H9 (cell line): ENCODE results near the gene TMEM41B. TPM values are rescaled to one million over a fixed set of nuclear protein-coding genes. Genes with fewer than 3 reads are reported as not detected.
"Not testable (repeated sequence)": the region's sequence is repeated elsewhere in the genome, so short reads cannot be mapped to it uniquely, and the experiment has no call there.

ENCODE experiments used
- DNase-seq: peaks from one replicate; pipeline ENCODE4 v3.0.0-alpha.2; 2017
- H2AFZ ChIP-seq: one replicate; pipeline ENCODE4 v1.6.1; 2013; ENCODE audit warnings: mild to moderate bottlenecking, low read length, control low read depth, moderate library complexity
- H2AK5ac ChIP-seq: 2 replicates; pipeline ENCODE4 v1.6.1; 2013; ENCODE audit warnings: low read length, control low read depth, mixed read lengths; ENCODE audit not compliant: insufficient read length
- H2BK120ac ChIP-seq: one replicate; pipeline ENCODE4 v1.6.1; 2013; ENCODE audit warnings: low read depth, mild to moderate bottlenecking, low read length, control low read depth, inconsistent platforms; ENCODE audit not compliant: poor library complexity, severe bottlenecking
- H2BK12ac ChIP-seq: 2 replicates; pipeline ENCODE4 v1.6.1; 2013; ENCODE audit warnings: low read length, control low read depth, mixed read lengths, low read depth; ENCODE audit not compliant: insufficient read length
- H2BK15ac ChIP-seq: 2 replicates; pipeline ENCODE4 v1.6.1; 2013; ENCODE audit warnings: low read depth, low read length, control low read depth
- H2BK20ac ChIP-seq: one replicate; pipeline ENCODE4 v1.6.1; 2013; ENCODE audit warnings: low read depth, mild to moderate bottlenecking, low read length, control low read depth, inconsistent platforms; ENCODE audit not compliant: poor library complexity, severe bottlenecking
- H2BK5ac ChIP-seq: 2 replicates; pipeline ENCODE4 v1.6.1; 2013; ENCODE audit warnings: low read length, control low read depth, mixed read lengths; ENCODE audit not compliant: insufficient read length
- H3K14ac ChIP-seq: 2 replicates; pipeline ENCODE4 v1.6.1; 2013; ENCODE audit warnings: low read length, control low read depth; ENCODE audit not compliant: insufficient read depth
- H3K18ac ChIP-seq: 2 replicates; pipeline ENCODE4 v1.6.1; 2013; ENCODE audit warnings: low read depth, mild to moderate bottlenecking, mixed read lengths, low read length, control low read depth; ENCODE audit not compliant: insufficient read length
- H3K23ac ChIP-seq: 2 replicates; pipeline ENCODE4 v1.6.1; 2013; ENCODE audit warnings: low read length, control low read depth, mixed read lengths, low read depth; ENCODE audit not compliant: insufficient read length
- H3K23me2 ChIP-seq: 2 replicates; pipeline ENCODE4 v1.6.1; 2013; ENCODE audit warnings: low read depth, mild to moderate bottlenecking, mixed read lengths, low read length, control low read depth; ENCODE audit not compliant: insufficient read length, poor library complexity, severe bottlenecking
- H3K27ac ChIP-seq: 2 replicates; pipeline ENCODE4 v1.5.1; 2013; ENCODE audit warnings: low read length, control low read depth, mixed read lengths, low read depth; ENCODE audit not compliant: insufficient read length
- H3K27me3 ChIP-seq: 2 replicates; pipeline ENCODE4 v1.6.1; 2013; ENCODE audit warnings: low read length, control low read depth, inconsistent platforms; ENCODE audit not compliant: insufficient read depth
- H3K4ac ChIP-seq: 2 replicates; pipeline ENCODE4 v1.6.1; 2013; ENCODE audit warnings: low read depth, mild to moderate bottlenecking, control low read depth, inconsistent platforms, low read length, moderate library complexity
- H3K4me1 ChIP-seq: 2 replicates; pipeline ENCODE4 v1.6.1; 2013; ENCODE audit warnings: low read length, control low read depth, inconsistent platforms; ENCODE audit not compliant: insufficient read depth
- H3K4me2 ChIP-seq: 2 replicates; pipeline ENCODE4 v1.6.1; 2013; ENCODE audit warnings: low read length, control low read depth, mixed read lengths; ENCODE audit not compliant: insufficient read length, insufficient read depth
- H3K56ac ChIP-seq: 2 replicates; pipeline ENCODE4 v1.6.1; 2013; ENCODE audit warnings: low read depth, mild to moderate bottlenecking, mixed read lengths, low read length, control low read depth; ENCODE audit not compliant: insufficient read length
- H3K79me1 ChIP-seq: 2 replicates; pipeline ENCODE4 v1.6.1; 2013; ENCODE audit warnings: low read depth, mild to moderate bottlenecking, moderate library complexity, low read length, control low read depth, inconsistent platforms; ENCODE audit not compliant: insufficient read depth, poor library complexity, severe bottlenecking
- H3K79me2 ChIP-seq: 2 replicates; pipeline ENCODE4 v1.6.1; 2013; ENCODE audit warnings: low read length, control low read depth, inconsistent platforms; ENCODE audit not compliant: insufficient read depth
- H3K9ac ChIP-seq: 2 replicates; pipeline ENCODE4 v1.6.1; 2013; ENCODE audit warnings: low read length, control low read depth, mixed read lengths; ENCODE audit not compliant: insufficient read length; ENCODE audit errors: extremely low read depth
- H3K9me3 ChIP-seq: one replicate; pipeline ENCODE4 v1.6.1; 2013; ENCODE audit warnings: low read depth, low read length, inconsistent platforms; ENCODE audit not compliant: control insufficient read depth
- H3T11ph ChIP-seq: one replicate; pipeline ENCODE4 v1.6.1; 2013; ENCODE audit warnings: mild to moderate bottlenecking, low read length, control low read depth, inconsistent platforms
- H4K20me1 ChIP-seq: one replicate; pipeline ENCODE4 v1.6.1; 2013; ENCODE audit not compliant: control insufficient read depth, insufficient read length, insufficient read depth
- H4K5ac ChIP-seq: 2 replicates; pipeline ENCODE4 v1.6.1; 2013; ENCODE audit warnings: low read depth, mild to moderate bottlenecking, mixed read lengths, low read length, control low read depth; ENCODE audit not compliant: insufficient read length
- H4K8ac ChIP-seq: replicated peaks from 2 replicates; pipeline ENCODE4 v1.6.1; 2013; ENCODE audit warnings: low read length, control low read depth, mixed read lengths, low read depth; ENCODE audit not compliant: insufficient read length
- H4K91ac ChIP-seq: 2 replicates; pipeline ENCODE4 v1.6.1; 2013; ENCODE audit warnings: low read depth, mild to moderate bottlenecking, moderate library complexity, mixed read lengths, low read length, control low read depth; ENCODE audit not compliant: insufficient read length
- H3K27ac Mint-ChIP-seq, 3 experiments: 2 replicates in 2 of 3; 3 replicates in 1 of 3; pipeline ENCODE4 v1.8.0; 2020 to 2021; ENCODE audit warnings: mixed read lengths in 3 of 3, mild to moderate bottlenecking in 1 of 3, moderate library complexity in 1 of 3
- H3K27me3 Mint-ChIP-seq: 2 replicates; pipeline ENCODE4 v1.8.0; 2021; ENCODE audit warnings: low read depth, mild to moderate bottlenecking, moderate library complexity, mixed read lengths
- H3K36me3 Mint-ChIP-seq, 3 experiments: 2 replicates in 2 of 3; 3 replicates in 1 of 3; pipeline ENCODE4 v1.8.0; 2020 to 2021; ENCODE audit warnings: low read depth in 3 of 3, mixed read lengths in 3 of 3; ENCODE audit not compliant: insufficient read depth in 1 of 3
- H3K4me1 Mint-ChIP-seq, 2 experiments: 2 replicates each; pipeline ENCODE4 v1.8.0; 2020; ENCODE audit warnings: mixed read lengths in 2 of 2
- H3K4me3 Mint-ChIP-seq, 2 experiments: 2 replicates in 1 of 2; 3 replicates in 1 of 2; pipeline ENCODE4 v1.8.0; 2020 to 2021; ENCODE audit warnings: mild to moderate bottlenecking in 2 of 2, mixed read lengths in 2 of 2, moderate library complexity in 1 of 2
- H3K9me3 Mint-ChIP-seq, 2 experiments: 2 replicates in 1 of 2; 3 replicates in 1 of 2; pipeline ENCODE4 v1.8.0; 2020; ENCODE audit warnings: mild to moderate bottlenecking in 2 of 2, mixed read lengths in 2 of 2, moderate library complexity in 1 of 2
- WGBS: extraction: QIAGEN DNeasy Blood & Tissue Kit; methylation state at CpG from one replicate; pipeline ENCODE4 v1.1.7; 2013; ENCODE audit warnings: missing lambda C conversion rate, low lambda C conversion rate, mixed read lengths; ENCODE audit not compliant: insufficient read length; ENCODE audit errors: extremely low coverage; 5-methylcytosine and 5-hydroxymethylcytosine counted together
- total RNA-seq: library from RNA; stranded (reverse); gene quantifications from 2 replicates; pipeline ENCODE4 v1.2.1, GENCODE V29; 2021
- TF ChIP-seq, protein P1 (sequence below): fragments of 200-600 bp; sonication (generic); conservative IDR thresholded peaks from 3 replicates; pipeline ENCODE4 v1.8.0; 2021; ENCODE audit warnings: antibody characterized with exemption, mild to moderate bottlenecking

The TMEM41B gene
- total RNA-seq, 1 experiment from 2014 or later = 48.7 TPM

DNA sequence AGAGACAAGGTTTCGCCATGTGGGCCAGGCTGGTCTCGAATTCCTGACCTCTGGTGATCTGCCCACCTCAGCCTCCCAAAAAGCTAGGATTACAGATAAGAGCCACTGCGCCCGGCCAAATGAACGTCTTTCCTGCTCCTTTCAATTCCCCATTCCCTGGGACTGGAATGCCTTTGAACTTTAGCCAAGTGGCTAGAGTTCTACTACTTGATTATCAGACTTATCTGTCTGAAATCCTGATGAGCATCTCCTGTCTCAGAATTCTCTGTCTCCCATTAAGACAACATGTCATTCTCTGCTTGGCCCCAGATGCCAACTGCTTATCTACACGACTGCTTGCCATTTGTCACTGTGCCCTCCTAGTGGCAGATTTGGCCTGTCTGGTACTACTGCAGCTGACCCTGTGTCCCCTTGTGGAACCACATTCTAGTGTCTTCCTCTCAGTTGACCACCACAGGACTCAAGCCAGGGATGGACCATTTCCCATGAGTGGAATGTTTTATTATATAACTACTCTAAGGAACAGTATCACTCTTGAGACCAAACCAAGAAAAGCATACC lies 37.0 kb upstream of the TMEM41B start:
- no peak overlapping the region; a peak in 1 of 7 replicates for H3K27ac Mint-ChIP-seq
- Histone ChIP-seq H2BK12ac (no peak overlapping the region), H3K27ac (no peak overlapping the region), H3K4me2 (no peak overlapping the region), H3K27me3 (no peaks in the 10 kb centered on the region; the same call in 1 of the 2 replicates), H2BK5ac (no peak overlapping the region), H2AK5ac (no peak overlapping the region), H4K5ac (no peak overlapping the region), H3K23ac (no peak overlapping the region), H4K20me1 (no peaks in the 10 kb centered on the region), H3K9ac (no peak overlapping the region), H3K9me3 (no peaks in the 10 kb centered on the region), H3K79me1 (no peaks in the 10 kb centered on the region), H3K23me2 (no peaks in the 10 kb centered on the region), H2BK15ac (no peak overlapping the region), H2BK120ac (no peak overlapping the region), H3K79me2 (no peaks in the 10 kb centered on the region), H2BK20ac (no peak overlapping the region), H3K56ac (no peak overlapping the region), H3T11ph (no peak overlapping the region), H3K4ac (no peak overlapping the region), H3K4me1 (peaks cover 2% of the 10 kb centered on the region), H4K91ac (no peak overlapping the region), H4K8ac (no peak overlapping the region), H3K14ac (no peak overlapping the region), H2AFZ (no peak overlapping the region), H3K18ac (no peak overlapping the region)
- WGBS = no CpG with 5 or more reads among the region's 6 CpGs
- TF ChIP-seq, protein P1, sequence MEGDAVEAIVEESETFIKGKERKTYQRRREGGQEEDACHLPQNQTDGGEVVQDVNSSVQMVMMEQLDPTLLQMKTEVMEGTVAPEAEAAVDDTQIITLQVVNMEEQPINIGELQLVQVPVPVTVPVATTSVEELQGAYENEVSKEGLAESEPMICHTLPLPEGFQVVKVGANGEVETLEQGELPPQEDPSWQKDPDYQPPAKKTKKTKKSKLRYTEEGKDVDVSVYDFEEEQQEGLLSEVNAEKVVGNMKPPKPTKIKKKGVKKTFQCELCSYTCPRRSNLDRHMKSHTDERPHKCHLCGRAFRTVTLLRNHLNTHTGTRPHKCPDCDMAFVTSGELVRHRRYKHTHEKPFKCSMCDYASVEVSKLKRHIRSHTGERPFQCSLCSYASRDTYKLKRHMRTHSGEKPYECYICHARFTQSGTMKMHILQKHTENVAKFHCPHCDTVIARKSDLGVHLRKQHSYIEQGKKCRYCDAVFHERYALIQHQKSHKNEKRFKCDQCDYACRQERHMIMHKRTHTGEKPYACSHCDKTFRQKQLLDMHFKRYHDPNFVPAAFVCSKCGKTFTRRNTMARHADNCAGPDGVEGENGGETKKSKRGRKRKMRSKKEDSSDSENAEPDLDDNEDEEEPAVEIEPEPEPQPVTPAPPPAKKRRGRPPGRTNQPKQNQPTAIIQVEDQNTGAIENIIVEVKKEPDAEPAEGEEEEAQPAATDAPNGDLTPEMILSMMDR = no peak
- H3K4me3 Mint-ChIP-seq = no peak overlapping the region
- H3K27me3 Mint-ChIP-seq = no peaks in the 10 kb centered on the region; the same call in 1 of the 2 replicates
- peaks cover 25 to 26% of the 10 kb centered on the region in 2 experiments for H3K4me1 Mint-ChIP-seq
- H3K9me3 Mint-ChIP-seq = no peaks in the 10 kb centered on the region
- DNase-seq = no peak
- no peaks in the 10 kb centered on the region; a peak in 1 of 7 replicates for H3K36me3 Mint-ChIP-seq

DNA sequence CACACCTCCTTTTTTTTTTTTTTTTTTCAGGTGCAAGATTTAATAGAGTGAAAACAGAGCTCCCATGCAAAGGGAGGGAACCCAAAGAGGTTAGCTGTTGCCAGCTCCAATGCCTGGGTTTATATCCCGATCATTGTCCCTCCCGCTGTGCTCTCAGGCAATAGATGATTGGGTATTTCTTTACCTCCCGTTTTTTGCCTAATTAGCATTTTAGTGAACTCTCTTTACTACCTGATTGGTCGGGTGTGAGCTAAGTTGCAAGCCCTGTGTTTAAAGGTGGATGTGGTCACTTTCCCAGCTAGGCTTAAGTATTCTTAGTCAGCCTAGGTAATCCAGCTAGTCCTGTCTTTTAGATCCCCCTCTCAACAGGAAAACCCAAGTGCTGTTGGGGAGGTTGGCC lies 33.4 kb upstream of the TMEM41B start:
- not testable (repeated sequence) for H4K8ac ChIP-seq, H3K27me3 Mint-ChIP-seq, H2BK12ac ChIP-seq, H3K4me3 Mint-ChIP-seq, H4K91ac ChIP-seq, H3K4ac ChIP-seq, H2AK5ac ChIP-seq, H3K18ac ChIP-seq, H4K5ac ChIP-seq, H2BK20ac ChIP-seq, H3K23me2 ChIP-seq, H3K36me3 Mint-ChIP-seq, H3K4me2 ChIP-seq, H3K4me1 ChIP-seq, H2BK5ac ChIP-seq, H4K20me1 ChIP-seq, H3K9me3 Mint-ChIP-seq, H2BK15ac ChIP-seq, H3K27ac Mint-ChIP-seq, H3K27me3 ChIP-seq, H3K23ac ChIP-seq, H2BK120ac ChIP-seq, H3K9me3 ChIP-seq, H3K27ac ChIP-seq, H2AFZ ChIP-seq, H3K9ac ChIP-seq, DNase-seq, H3K56ac ChIP-seq, H3K79me2 ChIP-seq, H3K79me1 ChIP-seq, H3T11ph ChIP-seq, H3K14ac ChIP-seq
- peaks cover 25 to 30% of the 10 kb centered on the region in 2 experiments for H3K4me1 Mint-ChIP-seq
- no CpG with 5 or more reads among the region's 4 CpGs for WGBS
